Fibroblast of villous mesenchyme (primary cell): ENCODE data around the gene WDFY2. TPM values are rescaled to one million over a fixed set of nuclear protein-coding genes. Genes with fewer than 3 reads are reported as not detected.

Source experiments
- DNase-seq: peaks from one replicate; pipeline ENCODE4 v3.0.0-alpha.2; 2010; ENCODE audit warnings: low read depth
- H3K4me3 ChIP-seq: 2 replicates; pipeline ENCODE4 v1.5.1; 2011; ENCODE audit warnings: low read depth, mild to moderate bottlenecking, low read length
- total RNA-seq: library from RNA; depleted of rRNA; stranded (reverse); fragments of >200 nt; gene quantifications from 2 replicates; pipeline ENCODE4 v1.2.3, GENCODE V29; 2012
- TF ChIP-seq, protein P1 (sequence below): IDR thresholded peaks from 2 replicates; pipeline ENCODE4 v1.5.1; 2012; ENCODE audit warnings: low read depth, mild to moderate bottlenecking, low read length; ENCODE audit not compliant: insufficient read depth

WDFY2 gene
- total RNA-seq, 1 donor, result 6.0 TPM

DNA sequence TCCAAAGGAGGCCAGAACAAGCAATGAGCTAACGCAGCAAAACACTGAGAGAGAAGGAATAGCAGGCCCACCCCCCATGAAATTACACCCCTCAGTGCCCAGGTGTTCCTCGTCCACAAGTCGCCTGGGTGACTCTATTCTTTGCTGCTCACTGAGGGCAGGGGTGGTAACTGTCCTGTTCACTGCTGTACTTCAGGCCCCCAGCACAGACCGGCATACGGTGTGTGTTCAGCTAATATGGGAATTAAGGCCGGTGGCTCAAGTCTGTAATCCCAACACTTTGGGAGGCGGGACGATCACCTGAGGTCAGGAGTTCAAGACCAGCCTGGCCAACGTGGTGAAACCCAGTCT is 187.8 kb downstream of the WDFY2 start:
- TF ChIP-seq, protein P1, sequence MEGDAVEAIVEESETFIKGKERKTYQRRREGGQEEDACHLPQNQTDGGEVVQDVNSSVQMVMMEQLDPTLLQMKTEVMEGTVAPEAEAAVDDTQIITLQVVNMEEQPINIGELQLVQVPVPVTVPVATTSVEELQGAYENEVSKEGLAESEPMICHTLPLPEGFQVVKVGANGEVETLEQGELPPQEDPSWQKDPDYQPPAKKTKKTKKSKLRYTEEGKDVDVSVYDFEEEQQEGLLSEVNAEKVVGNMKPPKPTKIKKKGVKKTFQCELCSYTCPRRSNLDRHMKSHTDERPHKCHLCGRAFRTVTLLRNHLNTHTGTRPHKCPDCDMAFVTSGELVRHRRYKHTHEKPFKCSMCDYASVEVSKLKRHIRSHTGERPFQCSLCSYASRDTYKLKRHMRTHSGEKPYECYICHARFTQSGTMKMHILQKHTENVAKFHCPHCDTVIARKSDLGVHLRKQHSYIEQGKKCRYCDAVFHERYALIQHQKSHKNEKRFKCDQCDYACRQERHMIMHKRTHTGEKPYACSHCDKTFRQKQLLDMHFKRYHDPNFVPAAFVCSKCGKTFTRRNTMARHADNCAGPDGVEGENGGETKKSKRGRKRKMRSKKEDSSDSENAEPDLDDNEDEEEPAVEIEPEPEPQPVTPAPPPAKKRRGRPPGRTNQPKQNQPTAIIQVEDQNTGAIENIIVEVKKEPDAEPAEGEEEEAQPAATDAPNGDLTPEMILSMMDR, result no peak
- no peak for DNase-seq
- no peak overlapping the region for H3K4me3 ChIP-seq

DNA sequence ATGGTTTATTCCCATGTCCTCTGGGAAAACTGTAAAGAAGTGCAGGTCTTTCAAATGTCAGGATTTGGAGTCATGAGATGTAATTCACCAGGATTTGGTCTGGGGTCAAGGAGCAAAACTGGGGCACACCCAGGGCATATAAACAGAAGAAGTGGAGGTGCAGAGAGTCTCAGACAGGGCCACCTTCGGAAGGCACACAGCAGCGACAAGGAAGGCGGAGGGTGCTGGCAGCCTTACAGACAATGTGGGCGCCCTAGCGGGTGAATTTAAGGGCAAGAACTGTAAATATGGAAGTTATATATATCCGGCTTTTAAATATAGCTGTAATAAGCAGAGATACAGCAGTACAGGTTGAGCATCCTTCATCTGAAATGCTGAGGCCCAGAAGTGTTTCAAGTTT is 188.5 kb downstream of the WDFY2 start:
- TF ChIP-seq, protein P1, result no peak
- no peak for DNase-seq
- H3K4me3 ChIP-seq, result no peak overlapping the region

DNA sequence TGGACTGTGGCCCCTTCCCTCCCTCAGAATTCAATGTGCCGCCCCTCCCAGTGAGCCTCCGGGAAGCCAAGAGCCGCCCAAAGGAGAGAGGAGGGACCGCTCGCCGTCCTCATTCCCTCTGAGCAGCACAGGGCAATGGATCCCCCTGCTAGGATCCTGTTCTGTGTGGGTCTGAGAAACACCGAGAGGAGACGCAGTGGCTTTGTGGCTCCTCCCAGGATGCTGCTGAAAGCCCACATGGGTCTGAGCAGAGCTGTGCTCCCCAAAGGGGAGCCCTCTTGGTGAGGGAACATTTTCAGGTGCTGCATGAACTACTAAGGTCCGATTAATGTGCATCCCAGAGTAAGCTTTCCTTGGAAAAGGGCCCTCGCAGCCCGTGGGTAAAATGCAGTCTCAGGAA is 189.3 kb downstream of the WDFY2 start:
- no peak for DNase-seq
- no peak overlapping the region for H3K4me3 ChIP-seq
- TF ChIP-seq, protein P1, result no peak

DNA sequence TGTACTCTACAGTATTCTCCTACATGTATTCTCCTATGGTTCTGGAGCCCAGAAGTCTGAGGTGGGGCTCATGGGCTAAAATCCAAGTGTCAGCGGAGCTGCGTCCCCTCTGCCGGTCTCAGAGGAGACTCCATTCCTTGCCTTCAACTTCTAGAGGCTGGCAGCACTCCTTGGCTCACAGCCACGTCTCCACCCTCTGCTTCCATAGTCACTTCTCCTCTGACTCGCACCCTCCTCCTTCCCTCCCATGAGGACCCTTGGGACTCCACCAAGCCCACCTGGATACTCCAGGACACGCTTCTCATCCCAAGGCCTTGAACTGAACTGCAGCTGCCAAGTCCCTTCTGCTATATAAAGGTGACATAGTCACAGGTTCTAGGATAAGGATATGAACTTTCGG is 191.9 kb downstream of the WDFY2 start:
- no peak overlapping the region for H3K4me3 ChIP-seq
- TF ChIP-seq, protein P1, result no peak
- DNase-seq, result no peak

DNA sequence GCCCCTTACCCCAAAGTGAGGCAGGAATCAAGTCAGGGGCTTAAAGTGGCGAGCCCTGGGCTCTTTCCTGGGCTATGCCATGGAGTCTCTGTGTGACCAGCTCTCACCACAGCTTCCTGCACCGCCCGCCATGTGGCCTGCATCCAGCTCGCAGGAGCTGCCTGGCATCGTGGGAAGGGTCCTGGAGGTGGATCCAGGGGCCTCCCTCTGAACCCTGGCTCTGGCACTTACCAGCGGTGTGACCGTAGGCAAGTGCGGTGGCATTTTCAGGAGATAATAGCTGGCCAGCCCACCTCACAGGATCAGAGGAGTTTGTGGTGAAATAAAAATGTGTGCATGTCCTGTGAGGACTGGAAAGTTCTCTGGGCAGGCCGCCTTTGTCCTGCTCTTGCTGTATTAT is 193.7 kb downstream of the WDFY2 start:
- DNase-seq, result no peak
- no peak overlapping the region for H3K4me3 ChIP-seq
- TF ChIP-seq, protein P1, result no peak

DNA sequence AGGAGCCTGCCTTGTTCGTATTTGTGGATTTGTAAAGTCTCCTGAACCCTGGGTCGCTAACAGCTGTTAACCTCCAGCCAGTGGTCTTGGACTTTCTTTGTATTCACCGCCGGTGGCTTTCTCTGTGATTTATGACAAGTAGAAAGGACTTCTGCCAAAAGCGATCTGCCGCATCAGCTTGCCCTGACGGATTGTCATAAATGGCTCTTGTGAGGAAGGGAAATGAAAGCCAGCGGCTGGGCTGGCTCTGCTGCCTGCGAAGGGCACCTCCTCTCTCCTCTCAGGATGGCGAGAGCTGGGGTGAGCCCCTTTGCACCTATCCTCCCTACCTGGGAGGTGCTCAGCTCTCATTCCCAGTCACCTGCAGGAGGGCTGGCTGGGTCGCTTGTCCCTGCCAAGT is 194.1 kb downstream of the WDFY2 start:
- DNase-seq, result no peak
- TF ChIP-seq, protein P1, result no peak
- H3K4me3 ChIP-seq, result no peak overlapping the region

DNA sequence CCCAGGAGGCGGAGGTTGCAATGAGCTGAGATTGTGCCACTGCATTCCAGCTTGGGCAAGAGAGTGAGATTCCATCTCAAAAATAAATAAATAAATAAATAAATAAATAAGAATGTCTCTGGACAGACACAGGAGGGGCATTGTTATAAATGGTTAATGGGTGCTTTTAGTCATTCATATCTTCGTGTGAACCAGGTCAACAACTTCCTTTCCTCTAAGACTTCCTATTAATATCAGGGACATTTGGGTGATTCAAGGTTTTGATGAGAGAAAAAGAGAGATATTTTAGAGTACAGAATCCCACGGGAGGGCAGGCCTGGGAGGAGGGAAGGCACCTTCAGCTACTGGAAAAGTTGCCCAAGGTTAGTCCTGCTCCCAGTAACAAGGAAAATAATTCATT is 195.8 kb downstream of the WDFY2 start:
- DNase-seq, result no peak
- TF ChIP-seq, protein P1, result no peak
- no peak overlapping the region for H3K4me3 ChIP-seq
